Measurements from ENCODE around the gene SEMA5A.

The SEMA5A gene

GRCh38 chr5:9544502-9545135 is 1.3 kb downstream of the SEMA5A start:
- H2AK5ac ChIP-seq (ENCODE audit: low read length), result no peak overlapping the region
- peak overlapping the region; percentile 82 for H3K4me3 ChIP-seq (ENCODE audit: low read length)
- H3K23ac ChIP-seq (ENCODE audit: low read length), result no peak overlapping the region
- peaks cover 36% of the 10 kb centered on the region for H3K79me2 ChIP-seq (ENCODE audit: control insufficient read depth, insufficient read depth, low read length)
- H2BK15ac ChIP-seq (replicated peaks; ENCODE audit: low read depth), result no peak overlapping the region
- H3K4me2 ChIP-seq (ENCODE audit: low read length), result peak overlapping the region; percentile 46
- H3K18ac ChIP-seq (ENCODE audit: low read length), result peak overlapping the region; percentile 46
- H2BK120ac ChIP-seq (ENCODE audit: low read depth, low read length), result no peak overlapping the region
- H3K4ac ChIP-seq (ENCODE audit: low read depth, low read length), result peak overlapping the region; percentile 17
- peak overlapping the region; percentile 88 for H3K9ac ChIP-seq (ENCODE audit: low read length)
- H3K56ac ChIP-seq (ENCODE audit: low read length), result peak overlapping the region; percentile 93
- H2BK5ac ChIP-seq (ENCODE audit: low read length), result peak overlapping the region; percentile 5
- H3K27ac ChIP-seq (ENCODE audit: low read depth, low read length), result peak overlapping the region; percentile 9
- no peak overlapping the region for H4K8ac ChIP-seq (ENCODE audit: low read depth, low read length)
- H3K36me3 ChIP-seq (ENCODE audit: control insufficient read depth, insufficient read depth, low read length), result no peaks in the 10 kb centered on the region
- no peaks in the 10 kb centered on the region for H3K4me1 ChIP-seq (ENCODE audit: control insufficient read depth, low read depth, low read length)
- WGBS (ENCODE audit: extremely low coverage, insufficient coverage, low lambda C conversion rate), result no CpG with 5 or more reads among the region's 45 CpGs
- no peaks in the 10 kb centered on the region for H3K27me3 ChIP-seq (ENCODE audit: insufficient read depth, low read length, poor library complexity)
- H3K79me1 ChIP-seq (ENCODE audit: low read length), result peaks cover 2% of the 10 kb centered on the region
- no peak overlapping the region for H4K5ac ChIP-seq (ENCODE audit: low read length)
- DNase-seq, result peak; percentile 94

- H2BK5ac ChIP-seq (ENCODE audit: low read length), result no peak overlapping the region
- H3K4me2 ChIP-seq (ENCODE audit: low read length), result peak overlapping the region; percentile 46
- peak overlapping the region; percentile 74 for H3K9ac ChIP-seq (ENCODE audit: low read length)
- H3K79me2 ChIP-seq (ENCODE audit: control insufficient read depth, insufficient read depth, low read length), result peaks cover 37% of the 10 kb centered on the region
- H3K4me1 ChIP-seq (ENCODE audit: control insufficient read depth, low read depth, low read length), result no peaks in the 10 kb centered on the region
- peaks cover 2% of the 10 kb centered on the region for H3K79me1 ChIP-seq (ENCODE audit: low read length)
- H4K5ac ChIP-seq (ENCODE audit: low read length), result no peak overlapping the region
- no peak overlapping the region for H3K18ac ChIP-seq (ENCODE audit: low read length)
- H2BK120ac ChIP-seq (ENCODE audit: low read depth, low read length), result no peak overlapping the region
- no peak for DNase-seq
- H4K8ac ChIP-seq (ENCODE audit: low read depth, low read length), result no peak overlapping the region
- no CpG with 5 or more reads among the region's 6 CpGs for WGBS (ENCODE audit: extremely low coverage, insufficient coverage, low lambda C conversion rate)
- H2BK15ac ChIP-seq (replicated peaks; ENCODE audit: low read depth), result no peak overlapping the region
- H3K27me3 ChIP-seq (ENCODE audit: insufficient read depth, low read length, poor library complexity), result no peaks in the 10 kb centered on the region
- H3K4me3 ChIP-seq (ENCODE audit: low read length), result peak overlapping the region; percentile 57
- no peak overlapping the region for H2AK5ac ChIP-seq (ENCODE audit: low read length)
- no peak overlapping the region for H3K4ac ChIP-seq (ENCODE audit: low read depth, low read length)
- peak overlapping the region; percentile 82 for H3K56ac ChIP-seq (ENCODE audit: low read length)
- H3K23ac ChIP-seq (ENCODE audit: low read length), result no peak overlapping the region
- H3K36me3 ChIP-seq (ENCODE audit: control insufficient read depth, insufficient read depth, low read length), result no peaks in the 10 kb centered on the region
- H3K27ac ChIP-seq (ENCODE audit: low read depth, low read length), result no peak overlapping the region
These were observed 1.8 kb downstream of the SEMA5A start for GRCh38 chr5:9544056-9544455.

GRCh38 chr5:9543311-9543920 is 2.5 kb downstream of the SEMA5A start:
- Histone ChIP-seq H3K4me1 (ENCODE audit: control insufficient read depth, low read depth, low read length) (no peaks in the 10 kb centered on the region), H3K79me1 (ENCODE audit: low read length) (peaks cover 5% of the 10 kb centered on the region), H3K23ac (ENCODE audit: low read length) (no peak overlapping the region), H2BK5ac (ENCODE audit: low read length) (no peak overlapping the region), H2BK120ac (ENCODE audit: low read depth, low read length) (no peak overlapping the region), H3K27me3 (ENCODE audit: insufficient read depth, low read length, poor library complexity) (no peaks in the 10 kb centered on the region), H4K8ac (ENCODE audit: low read depth, low read length) (no peak overlapping the region), H2BK15ac (replicated peaks; ENCODE audit: low read depth) (no peak overlapping the region), H3K4me3 (ENCODE audit: low read length) (no peak overlapping the region), H3K79me2 (ENCODE audit: control insufficient read depth, insufficient read depth, low read length) (peaks cover 39% of the 10 kb centered on the region), H3K4me2 (ENCODE audit: low read length) (no peak overlapping the region), H3K4ac (ENCODE audit: low read depth, low read length) (no peak overlapping the region), H3K9ac (ENCODE audit: low read length) (peak overlapping the region; percentile 19), H2AK5ac (ENCODE audit: low read length) (no peak overlapping the region), H4K5ac (ENCODE audit: low read length) (no peak overlapping the region), H3K27ac (ENCODE audit: low read depth, low read length) (no peak overlapping the region), H3K56ac (ENCODE audit: low read length) (peak overlapping the region; percentile 31), H3K18ac (ENCODE audit: low read length) (no peak overlapping the region), H3K36me3 (ENCODE audit: control insufficient read depth, insufficient read depth, low read length) (peaks cover 1% of the 10 kb centered on the region)
- WGBS (ENCODE audit: extremely low coverage, insufficient coverage, low lambda C conversion rate), result no CpG with 5 or more reads among the region's 10 CpGs
- DNase-seq, result no peak

GRCh38 chr5:9540791-9541190 is 5.1 kb downstream of the SEMA5A start:
- Histone ChIP-seq H2BK120ac (ENCODE audit: low read depth, low read length) (no peak overlapping the region), H3K79me1 (ENCODE audit: low read length) (peaks cover 13% of the 10 kb centered on the region), H3K27ac (ENCODE audit: low read depth, low read length) (no peak overlapping the region), H3K4me3 (ENCODE audit: low read length) (no peak overlapping the region), H3K36me3 (ENCODE audit: control insufficient read depth, insufficient read depth, low read length) (peaks cover 1% of the 10 kb centered on the region), H3K27me3 (ENCODE audit: insufficient read depth, low read length, poor library complexity) (no peaks in the 10 kb centered on the region), H3K4ac (ENCODE audit: low read depth, low read length) (no peak overlapping the region), H3K18ac (ENCODE audit: low read length) (no peak overlapping the region), H2AK5ac (ENCODE audit: low read length) (no peak overlapping the region), H3K56ac (ENCODE audit: low read length) (no peak overlapping the region), H3K9ac (ENCODE audit: low read length) (no peak overlapping the region), H4K5ac (ENCODE audit: low read length) (no peak overlapping the region), H3K4me2 (ENCODE audit: low read length) (no peak overlapping the region), H2BK5ac (ENCODE audit: low read length) (no peak overlapping the region), H2BK15ac (replicated peaks; ENCODE audit: low read depth) (no peak overlapping the region), H3K4me1 (ENCODE audit: control insufficient read depth, low read depth, low read length) (no peaks in the 10 kb centered on the region), H3K23ac (ENCODE audit: low read length) (no peak overlapping the region), H3K79me2 (ENCODE audit: control insufficient read depth, insufficient read depth, low read length) (peaks cover 32% of the 10 kb centered on the region), H4K8ac (ENCODE audit: low read depth, low read length) (no peak overlapping the region)
- DNase-seq, result no peak
- WGBS (ENCODE audit: extremely low coverage, insufficient coverage, low lambda C conversion rate), result no CpG with 5 or more reads among the region's 7 CpGs

GRCh38 chr5:9538504-9538903 is 7.4 kb downstream of the SEMA5A start:
- Histone ChIP-seq H2BK5ac (ENCODE audit: low read length) (no peak overlapping the region), H2BK120ac (ENCODE audit: low read depth, low read length) (no peak overlapping the region), H4K5ac (ENCODE audit: low read length) (no peak overlapping the region), H3K4me2 (ENCODE audit: low read length) (no peak overlapping the region), H3K36me3 (ENCODE audit: control insufficient read depth, insufficient read depth, low read length) (peaks cover 1% of the 10 kb centered on the region), H3K27me3 (ENCODE audit: insufficient read depth, low read length, poor library complexity) (no peaks in the 10 kb centered on the region), H3K79me2 (ENCODE audit: control insufficient read depth, insufficient read depth, low read length) (peaks cover 19% of the 10 kb centered on the region), H3K79me1 (ENCODE audit: low read length) (peaks cover 20% of the 10 kb centered on the region), H3K18ac (ENCODE audit: low read length) (no peak overlapping the region), H2BK15ac (replicated peaks; ENCODE audit: low read depth) (no peak overlapping the region), H3K23ac (ENCODE audit: low read length) (no peak overlapping the region), H3K56ac (ENCODE audit: low read length) (no peak overlapping the region), H3K4me1 (ENCODE audit: control insufficient read depth, low read depth, low read length) (peaks cover 2% of the 10 kb centered on the region), H2AK5ac (ENCODE audit: low read length) (no peak overlapping the region), H3K27ac (ENCODE audit: low read depth, low read length) (no peak overlapping the region), H3K9ac (ENCODE audit: low read length) (no peak overlapping the region), H4K8ac (ENCODE audit: low read depth, low read length) (no peak overlapping the region), H3K4ac (ENCODE audit: low read depth, low read length) (no peak overlapping the region), H3K4me3 (ENCODE audit: low read length) (no peak overlapping the region)
- no peak for DNase-seq
- no CpG with 5 or more reads among the region's 7 CpGs for WGBS (ENCODE audit: extremely low coverage, insufficient coverage, low lambda C conversion rate)
